NCI-H2196 (cell line): ENCODE results near the gene DHH.
A peak's percentile ranks its signal among the peaks of the same experiment; 100 is the strongest.
"Not testable (repeated sequence)": the region's sequence is repeated elsewhere in the genome, so short reads cannot be mapped to it uniquely, and the experiment has no call there.

Experiments
- DNase-seq: peaks from one replicate; lab custom pipeline; 2025; ENCODE audit not compliant: unreplicated experiment; lab: John Stamatoyannopoulos, UW

DHH gene

DNA sequence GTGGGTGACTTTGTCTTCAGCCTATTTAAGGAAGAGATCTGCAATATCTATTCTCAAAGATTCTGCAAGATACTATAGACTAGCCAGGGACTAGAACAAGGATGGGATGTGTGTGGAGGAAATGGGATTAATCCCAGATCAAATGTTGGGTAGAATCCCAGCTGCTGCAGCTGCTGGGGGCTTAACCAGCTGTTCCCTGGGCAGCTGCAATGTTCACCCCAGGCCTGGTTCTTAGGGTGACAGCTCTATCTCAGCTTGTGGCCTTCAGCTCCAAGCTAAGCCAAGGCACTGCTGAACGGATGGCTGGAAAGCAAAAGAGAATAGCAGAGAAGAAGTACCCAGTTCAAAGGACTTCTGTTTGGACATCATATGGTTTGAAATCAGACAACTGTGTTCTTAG, 14.8 kb downstream of the DHH start:
- DNase-seq: no peak

DNA sequence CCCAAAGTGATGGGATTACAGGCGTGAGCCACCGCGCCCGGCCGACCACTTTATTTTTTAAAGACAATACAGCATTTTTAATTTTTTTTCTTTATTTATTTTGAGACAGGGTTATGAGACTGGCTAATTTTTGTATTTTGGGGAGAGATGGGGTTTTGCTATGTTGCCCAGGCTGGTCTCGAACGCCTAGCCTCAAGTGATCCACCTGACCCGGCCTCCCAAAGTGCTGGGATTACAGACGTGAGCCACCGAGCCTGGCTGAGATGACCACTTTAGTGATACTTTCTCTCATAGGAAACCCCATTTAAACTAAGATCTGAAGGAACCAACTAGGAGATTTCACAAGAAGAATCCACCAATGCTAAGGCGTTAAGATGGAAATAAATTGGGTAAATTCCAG, 23.6 kb downstream of the DHH start:
- DNase-seq: no peak

- peak; percentile 98 for DNase-seq
Observed at GRCh38 chr12:49069507-49070346, 24.9 kb downstream of the DHH start, which contains the start of gene RHEBL1. RHEBL1 (minus strand) TSS chr12:49069979; CDS start chr12:49069785, 194 bp downstream.

DNA sequence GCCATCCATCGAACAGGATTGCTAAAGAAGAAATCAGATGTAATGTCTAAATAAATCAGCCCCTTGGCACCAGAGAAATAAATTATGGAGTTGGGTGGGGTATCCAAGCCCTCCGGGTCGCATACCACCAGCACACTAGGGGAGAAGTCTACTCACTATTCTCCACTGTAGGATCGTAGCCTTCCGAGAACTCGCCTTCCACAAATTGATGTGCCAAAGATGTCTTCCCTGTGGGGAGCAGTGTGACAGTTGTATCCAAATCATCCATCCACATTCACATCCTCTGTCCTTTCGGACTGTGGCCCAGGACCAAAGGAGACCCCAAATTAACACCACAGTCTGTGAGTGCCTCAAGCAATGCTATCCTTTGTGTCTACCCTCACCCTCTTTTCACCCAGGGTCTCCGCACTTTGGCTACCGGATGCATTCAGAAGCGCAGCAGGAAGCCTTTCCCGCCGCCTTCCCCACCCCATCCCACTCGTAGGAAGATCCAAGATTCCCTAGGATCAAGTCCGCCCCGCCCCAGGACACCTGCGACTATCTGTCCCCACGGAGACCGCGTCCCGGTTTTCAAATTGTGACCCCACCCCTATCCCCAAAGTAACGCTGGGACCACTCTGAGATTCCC, 25.6 kb downstream of the DHH start:
- DNase-seq: no peak

DNA sequence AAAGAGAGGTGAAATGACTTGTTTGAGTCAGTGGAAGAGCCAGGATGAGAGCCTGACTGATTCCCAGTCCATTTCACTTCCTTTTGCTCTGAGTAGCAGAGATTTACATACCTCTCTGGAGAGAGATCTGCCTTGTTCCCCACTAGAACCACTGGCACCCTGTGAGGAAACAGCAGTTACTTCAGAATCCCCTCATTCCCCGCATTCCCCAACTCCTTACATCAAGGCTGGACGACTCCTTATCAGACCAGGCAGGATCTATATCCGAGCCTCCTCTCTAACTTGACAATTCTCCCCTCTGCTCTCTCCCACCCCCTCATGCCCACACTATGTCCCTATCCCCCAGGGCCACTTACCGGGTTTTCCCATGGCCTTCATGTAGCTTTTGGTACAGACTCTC, 28.5 kb downstream of the DHH start:
- DNase-seq: no peak

DNA sequence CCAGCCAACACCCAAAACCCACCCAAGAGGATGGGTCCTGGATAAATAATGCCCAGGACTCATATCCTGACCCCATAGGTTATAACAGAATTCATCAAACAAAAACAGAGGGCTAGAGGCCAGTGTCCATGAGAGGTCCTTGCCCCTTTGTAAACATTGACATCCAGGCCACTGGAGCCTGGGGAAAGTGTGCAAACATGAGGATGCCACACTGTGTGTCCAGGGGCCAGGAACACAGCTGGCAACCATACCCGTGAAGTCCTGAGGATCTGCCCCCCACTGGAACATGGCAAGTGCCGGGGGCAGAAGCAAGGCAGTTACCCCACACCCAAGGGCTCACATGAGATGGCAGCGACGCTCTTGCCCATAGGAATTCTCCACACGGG, 29.8 kb downstream of the DHH start:
- no peak for DNase-seq

- DNase-seq: not testable (repeated sequence)
Observed at GRCh38 chr12:49061916-49062315, 32.7 kb downstream of the DHH start.

DNA sequence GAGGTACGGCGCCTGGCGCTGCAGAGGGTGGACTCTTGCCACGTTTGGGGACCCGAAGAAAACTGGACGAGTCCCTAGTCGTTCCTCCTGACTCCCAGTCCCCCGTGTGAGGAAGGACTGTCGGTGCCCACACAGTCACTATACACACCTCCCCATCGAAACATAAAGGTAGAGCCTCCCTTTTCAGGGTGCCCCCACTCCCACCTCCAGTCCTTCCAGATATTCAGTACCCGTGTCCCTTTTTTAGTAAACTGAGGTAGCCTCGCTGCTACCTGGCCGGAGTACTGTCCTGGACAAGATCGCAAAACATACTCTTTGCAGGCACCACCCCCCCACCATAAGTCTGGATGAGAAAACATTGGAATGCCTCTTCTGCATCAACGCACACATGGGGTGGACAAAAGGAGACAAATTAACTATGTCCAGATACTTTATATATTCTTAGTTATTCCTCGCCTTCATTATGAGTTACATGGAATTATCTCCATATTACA, 33.4 kb downstream of the DHH start:
- no peak for DNase-seq

DNA sequence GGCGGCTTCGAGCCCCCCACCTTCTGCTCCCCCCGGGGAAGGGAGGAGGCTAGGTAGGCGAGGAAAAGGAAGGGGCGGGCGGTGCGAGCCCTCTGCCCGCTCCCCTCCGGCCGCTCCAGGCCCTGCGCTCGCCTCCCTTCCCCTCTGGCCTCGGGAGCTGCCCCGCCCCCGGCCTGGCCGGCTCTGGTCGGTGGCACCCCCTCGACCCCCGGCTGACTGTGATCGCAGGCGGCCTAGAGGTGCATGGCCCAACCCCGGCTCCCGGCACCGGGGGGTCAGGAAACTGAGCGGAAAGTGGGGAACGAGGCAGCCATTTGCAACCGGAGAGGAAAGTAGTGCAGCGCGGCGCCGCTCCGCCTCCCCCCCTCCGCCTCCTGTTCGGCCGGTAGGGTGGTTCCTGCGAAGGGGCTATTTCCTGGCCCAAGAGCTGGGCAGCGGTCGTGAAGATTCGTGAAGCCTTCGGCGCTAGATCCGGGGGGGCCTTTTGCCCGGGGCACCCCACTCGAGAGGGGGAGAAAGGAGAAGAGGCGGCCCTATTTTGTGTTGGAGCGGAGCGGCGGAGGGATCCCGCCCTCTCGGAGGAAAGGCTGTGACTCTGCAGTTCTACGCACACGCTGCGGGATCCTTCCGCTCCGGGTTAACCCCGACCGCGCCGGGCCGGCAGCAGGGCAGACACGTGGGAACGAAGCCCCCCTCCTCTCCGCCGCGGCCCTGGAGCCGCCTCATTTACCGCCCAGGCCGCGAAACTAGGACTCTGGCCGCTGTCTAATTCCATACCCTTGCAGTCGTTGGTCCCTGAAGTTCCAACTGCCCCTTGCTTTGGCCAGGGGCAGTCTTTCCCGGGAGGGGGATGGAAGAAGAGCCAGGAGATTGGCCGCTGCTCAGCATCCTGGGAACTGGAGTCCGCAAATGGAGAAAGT, 34.1 kb downstream of the DHH start, which contains the start of gene KMT2D:
Gene KMT2D (minus strand): TSS at position 558 of the 920 bp plus-strand sequence. CDS start 5,470 bp downstream, outside the sequence.
- DNase-seq: peak; percentile 90

DNA sequence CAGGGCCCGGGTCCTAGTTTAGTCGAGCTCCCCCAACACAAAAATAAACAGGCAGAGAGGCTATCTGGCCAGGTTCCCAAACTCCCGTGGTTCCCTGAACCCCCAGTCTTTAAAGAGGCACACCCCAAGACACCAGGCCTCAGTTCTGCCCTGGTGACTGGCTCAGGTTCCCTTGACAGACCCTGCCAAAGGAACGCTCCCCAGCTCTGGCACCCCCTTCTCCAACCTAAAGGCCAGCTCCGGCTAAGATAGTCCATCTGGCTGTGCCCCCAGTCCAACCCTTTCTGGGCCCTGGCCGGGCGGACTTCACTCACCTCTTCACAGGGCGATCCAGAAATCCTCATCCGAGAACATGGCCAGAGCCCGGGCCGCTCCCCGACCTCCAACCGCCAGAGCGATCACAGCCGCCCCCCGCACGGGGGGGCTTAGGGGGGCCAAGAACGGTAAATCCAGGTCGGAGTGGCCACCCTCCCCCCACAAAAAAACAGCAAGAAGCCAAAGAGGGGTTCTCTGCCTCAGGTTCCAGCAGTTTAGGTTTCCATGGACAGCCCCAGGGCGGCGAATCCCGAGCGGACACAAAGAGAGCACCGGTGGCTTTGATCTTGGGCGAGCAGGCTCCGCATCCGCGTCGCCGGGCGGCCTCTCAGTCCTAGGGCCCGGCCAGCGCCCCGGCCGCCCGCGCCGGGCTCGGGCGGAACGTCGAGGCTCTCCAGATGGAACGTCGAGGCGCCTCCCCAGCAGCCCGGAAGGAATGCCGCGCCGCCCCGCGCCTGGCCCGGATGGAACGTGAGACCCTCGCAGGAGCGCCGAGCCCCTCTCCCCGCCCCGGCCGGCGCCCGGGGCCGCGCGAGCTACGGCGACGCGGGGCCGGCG, 35.1 kb downstream of the DHH start:
- DNase-seq: no peak

- no peak for DNase-seq
Observed at GRCh38 chr12:49059045-49059298, 35.6 kb downstream of the DHH start.

DNA sequence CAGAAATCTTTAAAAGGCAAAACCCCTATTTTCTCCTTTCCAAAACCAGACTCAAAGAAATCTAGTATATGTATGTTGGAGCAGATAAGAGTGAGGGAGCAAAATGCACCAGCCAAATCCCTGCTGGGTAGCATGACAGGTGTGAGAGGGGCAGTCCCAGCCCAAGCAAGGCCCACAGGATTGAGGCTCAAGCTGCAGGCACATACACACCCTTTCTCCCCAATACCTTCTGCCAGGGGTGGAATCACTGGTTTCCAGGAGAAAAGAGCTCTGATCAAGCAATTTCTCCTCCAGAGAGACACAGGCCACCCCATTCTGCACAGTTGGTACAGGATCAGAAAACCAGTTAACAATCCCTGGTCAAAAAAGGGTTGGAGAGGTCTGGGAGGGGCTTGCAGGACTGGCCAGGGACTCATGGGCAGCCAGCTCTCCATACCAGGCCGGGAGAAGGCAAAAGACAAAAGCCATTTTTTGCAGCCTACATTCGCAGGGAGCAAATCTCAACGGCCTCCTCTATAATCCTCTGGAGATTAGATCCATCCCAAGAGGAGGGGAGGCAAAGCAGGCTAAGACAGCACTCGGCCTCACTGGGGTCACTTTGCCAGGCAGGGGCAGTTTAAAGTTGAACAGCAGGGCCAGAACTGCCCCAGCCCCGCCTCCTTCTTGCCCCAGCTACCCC, 36.1 kb downstream of the DHH start:
- no peak for DNase-seq

DNA sequence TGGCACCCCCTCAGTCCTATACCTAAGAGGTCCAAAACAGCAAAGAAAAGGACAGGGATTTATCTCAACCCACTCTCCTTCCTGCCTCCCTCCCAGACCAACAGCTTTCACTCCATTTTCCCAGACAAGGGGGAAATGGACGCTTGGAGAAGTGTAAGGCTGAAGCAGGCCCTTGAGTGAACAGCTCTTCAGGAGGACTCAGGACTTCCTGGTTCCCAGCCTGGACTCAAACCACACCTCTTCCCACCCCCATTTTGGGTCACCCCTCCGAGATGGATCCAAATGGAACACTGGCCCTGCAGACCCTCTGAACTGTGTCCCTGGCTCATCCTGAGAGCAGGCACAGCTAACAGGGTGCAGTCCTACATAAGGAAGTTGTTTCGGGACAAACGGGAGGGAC, 36.7 kb downstream of the DHH start:
- no peak for DNase-seq

GRCh38 chr12:49055978-49056754, 38.4 kb downstream of the DHH start:
- peak; percentile 50 for DNase-seq

DNA sequence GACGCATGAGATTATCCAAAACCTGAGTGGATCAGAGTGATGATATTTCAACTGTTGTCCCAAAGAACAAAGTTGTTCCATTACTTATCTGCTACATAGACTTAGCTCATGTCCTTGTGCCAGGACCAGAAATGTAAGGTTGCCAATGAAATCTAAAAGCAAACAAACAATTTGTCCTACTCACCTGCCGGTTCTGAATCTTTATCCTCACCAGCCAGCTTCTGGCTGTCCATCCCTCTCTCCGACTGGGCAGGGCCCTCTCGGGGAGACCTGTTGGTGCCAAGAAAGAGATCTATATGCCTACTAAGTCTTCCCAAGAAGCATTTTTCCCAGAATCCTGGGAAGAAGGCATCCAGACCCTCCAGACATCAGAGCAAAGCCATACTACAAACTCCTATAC, 39.5 kb downstream of the DHH start:
- no peak for DNase-seq

DNA sequence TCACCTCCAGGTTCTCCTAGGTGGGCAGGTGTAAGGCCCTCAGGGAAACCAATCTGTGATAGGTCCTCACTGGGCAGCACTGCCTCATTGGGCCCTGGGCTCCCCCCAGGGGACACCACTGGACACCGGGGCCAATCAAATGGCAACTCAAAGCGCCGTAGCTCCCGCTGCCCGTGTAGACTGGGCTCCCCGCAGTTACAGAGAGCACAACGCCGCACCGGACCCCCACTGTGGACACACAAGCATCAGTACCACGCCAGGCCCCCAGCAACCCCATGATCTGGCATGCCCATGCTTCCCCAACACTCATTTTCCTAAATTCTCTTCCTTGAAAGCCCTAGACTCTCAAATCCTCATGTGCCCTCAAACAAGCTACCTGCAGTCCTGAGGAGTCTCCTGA, 40.1 kb downstream of the DHH start:
- DNase-seq: no peak

DNA sequence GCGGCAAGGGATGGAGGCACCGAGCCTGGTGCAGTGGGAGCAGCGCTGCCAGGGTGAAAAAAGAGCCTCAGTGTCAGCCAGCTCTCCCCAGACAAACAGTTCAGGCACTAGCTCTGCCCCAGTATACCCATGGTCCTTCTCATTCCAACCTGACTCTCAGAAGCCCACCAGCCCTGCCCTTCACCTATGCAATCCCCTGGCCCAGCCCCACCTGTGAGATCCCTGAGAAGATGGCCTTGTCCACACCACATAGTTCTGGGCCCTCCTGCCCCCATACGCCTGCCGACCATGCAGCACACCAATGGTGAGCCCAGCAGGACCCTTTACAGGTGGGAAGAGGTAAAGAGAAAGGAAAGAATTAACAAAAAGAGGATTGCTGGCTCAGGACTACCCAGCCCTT, 40.5 kb downstream of the DHH start:
- DNase-seq: no peak

DNA sequence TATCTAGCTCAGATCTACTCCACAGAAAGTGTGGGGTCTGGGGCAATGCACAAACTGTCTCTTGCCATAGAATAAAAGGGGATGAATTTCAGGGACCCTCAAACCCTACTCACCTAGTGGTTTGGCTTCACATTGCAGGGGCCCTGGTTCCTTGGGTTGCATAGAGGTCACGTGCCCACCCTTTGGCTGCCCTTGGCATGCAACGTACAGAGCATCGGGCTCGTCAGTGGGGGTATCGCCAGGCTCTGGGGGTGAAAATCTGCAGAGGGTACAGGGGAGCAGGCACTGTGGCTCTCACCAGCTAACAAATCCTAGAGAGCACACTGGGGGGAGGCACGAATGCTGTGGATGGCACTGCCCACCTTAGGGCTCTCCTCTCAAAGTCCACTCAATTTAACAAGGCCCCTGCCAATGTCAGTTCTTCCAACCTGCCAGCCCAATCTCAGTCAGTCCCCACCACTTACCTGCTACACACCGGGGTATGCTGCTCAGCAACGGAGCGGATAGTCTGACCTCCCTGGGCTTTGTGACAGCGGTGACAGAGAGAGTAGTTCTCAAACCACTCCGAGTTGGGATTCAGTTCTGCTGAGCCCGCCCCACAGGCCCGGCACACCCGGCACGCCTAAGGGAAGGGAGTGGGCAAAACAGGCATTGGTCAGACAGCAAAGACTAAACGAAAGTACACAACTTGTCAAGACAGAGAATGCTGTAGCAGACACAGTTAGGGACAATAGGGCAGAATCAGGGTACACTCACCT, 42.0 kb downstream of the DHH start:
- no peak for DNase-seq
